Transverse colon (tissue), 4 donors: ENCODE data around the gene RNASE7. TPM values are rescaled to one million over a fixed set of nuclear protein-coding genes. Genes with fewer than 3 reads are reported as not detected.
A peak's percentile ranks its signal among the peaks of the same experiment; 100 is the strongest.

Experiments
- DNase-seq: peaks from one replicate; pipeline ENCODE4 v3.0.0-alpha.2; 2019
- H3K27ac ChIP-seq, 4 donors: fragments of 200-600 bp; sonication (generic); 2 replicates each; pipeline ENCODE4 v1.5.1; 2016 to 2018; ENCODE audit warnings: inconsistent platforms in 4 of 4
- H3K27me3 ChIP-seq: fragments of 200-600 bp; sonication (generic); 2 replicates; pipeline ENCODE4 v1.5.1; 2017; ENCODE audit warnings: inconsistent platforms
- H3K36me3 ChIP-seq, 4 donors: fragments of 200-600 bp; sonication (generic); 2 replicates each; pipeline ENCODE4 v1.5.1; 2017 to 2019; ENCODE audit warnings: inconsistent platforms in 4 of 4
- H3K4me1 ChIP-seq, 4 donors: fragments of 200-600 bp; sonication (generic); 2 replicates each; pipeline ENCODE4 v1.5.1; 2017 to 2020; ENCODE audit warnings: inconsistent platforms in 4 of 4
- H3K4me3 ChIP-seq, 4 donors: fragments of 200-600 bp; sonication (generic); 1 replicate in 1 of 4; 2 replicates in 3 of 4; pipeline versions ENCODE4 v1.5.1 to v1.6.1; 2017 to 2019; ENCODE audit warnings: inconsistent platforms in 4 of 4
- H3K9me3 ChIP-seq, 2 donors: fragments of 200-600 bp; sonication (generic); 2 replicates each; pipeline ENCODE4 v1.5.1; 2017 to 2019; ENCODE audit warnings: inconsistent platforms in 2 of 2
- CTCF ChIP-seq, 5 experiments: fragments of 200-600 bp in 3 of 5; fragments of 450-650 bp in 2 of 5; sonication (generic) in 3 of 5; IDR thresholded peaks; 1 replicate in 2 of 5; 2 replicates in 3 of 5; pipeline ENCODE4 v1.5.1; 2016 to 2017; ENCODE audit warnings: antibody characterized with exemption in 5 of 5, inconsistent platforms in 3 of 5, mild to moderate bottlenecking in 2 of 5, moderate library complexity in 1 of 5
- EP300 ChIP-seq: sonication (generic); formaldehyde crosslinking; IDR thresholded peaks from one replicate; pipeline ENCODE4 v1.6.1; 2017; ENCODE audit warnings: antibody characterized with exemption, low read depth
- POLR2A ChIP-seq: fragments of 450-650 bp; IDR thresholded peaks from one replicate; pipeline ENCODE4 v1.6.1; 2016; ENCODE audit warnings: antibody characterized with exemption, mild to moderate bottlenecking, moderate library complexity
- POLR2AphosphoS5 ChIP-seq, 3 donors: sonication (generic); formaldehyde crosslinking; IDR thresholded peaks; one replicate each; pipeline ENCODE4 v1.6.1; 2016; ENCODE audit warnings: antibody characterized with exemption in 3 of 3
- WGBS, 2 donors: methylation state at CpG; one replicate each; pipeline ENCODE4 v1.1.5; 2018; ENCODE audit warnings: low coverage in 1 of 2; 5-methylcytosine and 5-hydroxymethylcytosine counted together
- in situ Hi-C, 4 donors: fragments of 200-750 bp; cut with MboI; loops; one replicate each; pipeline versions ENCODE4 v1.15.0 to v1.15.1; 2017; ENCODE audit warnings: low sequenced_read_pairs in 3 of 4, low pct_ligation_motif_present in 1 of 4, low pct_unique_long_range_greater_than_20kb in 1 of 4
- intact Hi-C: fragments of 100-400 bp; cut with DNase I; formaldehyde crosslinking; loops from one replicate; pipeline ENCODE4 v1.15.1; 2023; ENCODE audit warnings: low total_unique reads
- total RNA-seq, 4 donors: library from RNA; depleted of rRNA; stranded (reverse); fragments of >200 nt; gene quantifications; one replicate each; pipeline ENCODE4 v1.1.0, GENCODE V29; 2016

The RNASE7 gene
- total RNA-seq, 4 donors from 2014 or later: 0.48 TPM; not detected in 3

GRCh38 chr14:21072781-21073339, 30.7 kb downstream of the RNASE7 start:
- in situ Hi-C loops: no loop called here
- intact Hi-C loops: no loop called here
- Histone ChIP-seq H3K27me3 (no peaks in the 10 kb centered on the region), H3K36me3 (peaks cover 0 to 9% (median 4%) of the 10 kb centered on the region in 4 donors), H3K4me3 (no peak overlapping the region), H3K4me1 (peaks cover 20 to 44% (median 28%) of the 10 kb centered on the region in 4 donors), H3K9me3 (no peaks in the 10 kb centered on the region), H3K27ac (peak overlapping the region; percentile 92 to 96 (median 92))
- DNase-seq: peak; percentile 68
- 61% methylated on average over 9 of the region's 9 CpGs; no CpG with 5 or more reads in 1 of the 2 donors for WGBS, 2 donors
- TF ChIP-seq EP300 (no peak), POLR2A (peak; percentile 10), CTCF (IDR thresholded peaks at IDR 0.05) (no peak), POLR2AphosphoS5 (IDR thresholded peaks at IDR 0.05) (peak in 1 of 3 donors; percentile 43)

- Histone ChIP-seq H3K27ac (no peak overlapping the region), H3K4me1 (peaks cover 16 to 36% (median 22%) of the 10 kb centered on the region in 4 donors), H3K27me3 (no peaks in the 10 kb centered on the region), H3K9me3 (no peaks in the 10 kb centered on the region), H3K36me3 (peaks cover 0 to 15% (median 7%) of the 10 kb centered on the region in 4 donors), H3K4me3 (no peak overlapping the region)
- intact Hi-C loops (no loop called here), in situ Hi-C loops (no loop called here)
- TF ChIP-seq POLR2A (no peak), CTCF (IDR thresholded peaks at IDR 0.05) (no peak), POLR2AphosphoS5 (IDR thresholded peaks at IDR 0.05) (no peak), EP300 (no peak)
- DNase-seq: no peak
- 97% methylated on average over 9 of the region's 9 CpGs; no CpG with 5 or more reads in 1 of the 2 donors for WGBS, 2 donors
These were observed 31.8 kb downstream of the RNASE7 start for GRCh38 chr14:21073921-21074320.

- Histone ChIP-seq H3K27ac (no peak overlapping the region), H3K36me3 (peaks cover 0 to 21% (median 10%) of the 10 kb centered on the region in 4 donors), H3K9me3 (no peaks in the 10 kb centered on the region), H3K27me3 (no peaks in the 10 kb centered on the region), H3K4me1 (peaks cover 8 to 29% (median 17%) of the 10 kb centered on the region in 4 donors), H3K4me3 (no peak overlapping the region)
- TF ChIP-seq POLR2A: no peak
- TF ChIP-seq EP300: no peak
- no peak for TF ChIP-seq CTCF (IDR thresholded peaks at IDR 0.05)
- TF ChIP-seq POLR2AphosphoS5 (IDR thresholded peaks at IDR 0.05): no peak
- intact Hi-C loops (no loop called here), in situ Hi-C loops (no loop called here)
- DNase-seq: no peak
- 83% methylated on average over 20 of the region's 26 CpGs; no CpG with 5 or more reads in 1 of the 2 donors for whole genome bisulfite sequencing, 2 donors
These were observed 32.5 kb downstream of the RNASE7 start for GRCh38 chr14:21074398-21075272.

- peaks cover 0 to 31% (median 14%) of the 10 kb centered on the region in 4 donors for H3K36me3 ChIP-seq
- DNase-seq: no peak
These were observed 33.7 kb downstream of the RNASE7 start for GRCh38 chr14:21075719-21076437.

More at GRCh38 chr14:21075719-21076437, 33.7 kb downstream of the RNASE7 start:
- Histone ChIP-seq H3K27ac (no peak overlapping the region), H3K9me3 (no peaks in the 10 kb centered on the region), H3K4me3 (no peak overlapping the region), H3K4me1 (peaks cover 6 to 22% (median 15%) of the 10 kb centered on the region in 4 donors), H3K27me3 (no peaks in the 10 kb centered on the region)
- in situ Hi-C loops: no loop called here
- WGBS, 2 donors: 85% methylated on average over 6 to 9 of the region's 9 CpGs
- intact Hi-C loops: no loop called here
- TF ChIP-seq POLR2AphosphoS5 (IDR thresholded peaks at IDR 0.05) (no peak), POLR2A (no peak), EP300 (no peak), CTCF (IDR thresholded peaks at IDR 0.05) (no peak)
